ENCODE measurements around the gene PLXDC1.

Gene PLXDC1

DNA sequence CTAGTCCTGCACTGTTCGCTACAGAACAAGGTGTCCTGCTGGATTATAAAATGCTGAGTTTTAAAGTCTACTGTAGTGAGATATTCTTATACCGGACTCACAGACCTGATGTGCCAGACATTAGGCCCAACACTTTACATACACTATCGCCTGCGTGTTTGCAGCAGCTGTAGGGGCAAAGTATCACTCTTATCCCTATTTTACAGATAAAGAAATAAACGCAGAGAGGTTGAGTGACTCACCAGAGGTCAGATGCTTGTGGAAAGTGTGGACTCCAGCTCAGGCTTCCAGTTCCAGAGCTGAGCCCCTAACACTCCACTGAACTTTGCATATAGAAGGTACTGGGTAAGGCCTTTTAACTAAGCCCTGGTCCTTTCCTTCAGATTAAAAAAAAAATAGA, 47.4 kb downstream of the PLXDC1 start:
- H3K4me1 ChIP-seq (ENCODE audit: control insufficient read depth in 5 of 5, insufficient read depth in 5 of 5, low read length in 5 of 5), result peaks cover 0 to 13% (median 12%) of the 10 kb centered on the region in 5 donors
- no peaks in the 10 kb centered on the region for H3K36me3 ChIP-seq (ENCODE audit: control insufficient read depth in 5 of 5, insufficient read depth in 5 of 5, low read length in 5 of 5)
- no peaks in the 10 kb centered on the region for H3K9me3 ChIP-seq (ENCODE audit: control insufficient read depth in 5 of 5, low read length in 5 of 5)
- no peak overlapping the region for H3K4me3 ChIP-seq (ENCODE audit: low read depth in 1 of 5, low read length in 5 of 5)
- H3K27ac ChIP-seq (ENCODE audit: low read depth, low read length), result no peak overlapping the region
- H3K27me3 ChIP-seq (ENCODE audit: control insufficient read depth in 5 of 5, insufficient read depth in 4 of 5, low read length in 5 of 5), result peaks cover 0 to 8% (median 0%) of the 10 kb centered on the region in 5 donors
- peak overlapping the region in 1 of 5 donors; percentile 6 for H3K9ac ChIP-seq (ENCODE audit: low read length in 5 of 5)

DNA sequence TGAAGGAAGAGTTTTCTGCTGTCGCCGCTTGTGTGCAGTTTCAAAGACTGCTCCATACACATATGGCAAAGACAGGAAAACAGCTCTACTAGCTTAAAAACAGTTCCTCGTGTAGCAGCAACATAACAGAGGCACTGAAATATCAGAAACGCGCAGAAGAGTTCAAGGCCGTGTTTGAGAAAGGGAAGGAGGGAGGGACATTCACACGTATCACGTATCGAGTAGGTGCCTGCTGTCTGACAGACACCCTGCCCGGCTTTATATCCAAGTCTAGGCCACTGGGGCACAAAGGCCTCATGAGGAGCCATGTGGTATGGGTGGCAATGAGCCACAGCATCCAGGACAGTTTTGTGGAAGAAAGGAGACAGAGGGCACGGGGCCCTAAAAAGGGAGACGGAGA, 50.3 kb downstream of the PLXDC1 start:
- no peak overlapping the region for H3K27ac ChIP-seq (ENCODE audit: low read depth, low read length)

GRCh38 chr17:39100530-39100929, 50.9 kb downstream of the PLXDC1 start:
- Histone ChIP-seq H3K27ac (ENCODE audit: low read depth, low read length) (no peak overlapping the region), H3K36me3 (ENCODE audit: control insufficient read depth in 5 of 5, insufficient read depth in 5 of 5, low read length in 5 of 5) (no peaks in the 10 kb centered on the region), H3K4me1 (ENCODE audit: control insufficient read depth in 5 of 5, insufficient read depth in 5 of 5, low read length in 5 of 5) (peaks cover 0 to 37% (median 28%) of the 10 kb centered on the region in 5 donors), H3K9ac (ENCODE audit: low read length in 5 of 5) (no peak overlapping the region), H3K4me3 (ENCODE audit: low read depth in 1 of 5, low read length in 5 of 5) (no peak overlapping the region), H3K27me3 (ENCODE audit: control insufficient read depth in 5 of 5, insufficient read depth in 4 of 5, low read length in 5 of 5) (peaks cover 3 to 10% (median 4%) of the 10 kb centered on the region in 5 donors), H3K9me3 (ENCODE audit: control insufficient read depth in 5 of 5, low read length in 5 of 5) (no peaks in the 10 kb centered on the region)

More for the DNA sequence above, 50.3 kb downstream of the PLXDC1 start:
- Histone ChIP-seq H3K27me3 (ENCODE audit: control insufficient read depth in 5 of 5, insufficient read depth in 4 of 5, low read length in 5 of 5) (peaks cover 3 to 10% (median 4%) of the 10 kb centered on the region in 5 donors), H3K4me1 (ENCODE audit: control insufficient read depth in 5 of 5, insufficient read depth in 5 of 5, low read length in 5 of 5) (peaks cover 0 to 32% (median 24%) of the 10 kb centered on the region in 5 donors), H3K36me3 (ENCODE audit: control insufficient read depth in 5 of 5, insufficient read depth in 5 of 5, low read length in 5 of 5) (no peaks in the 10 kb centered on the region), H3K9ac (ENCODE audit: low read length in 5 of 5) (no peak overlapping the region), H3K9me3 (ENCODE audit: control insufficient read depth in 5 of 5, low read length in 5 of 5) (no peaks in the 10 kb centered on the region), H3K4me3 (ENCODE audit: low read depth in 1 of 5, low read length in 5 of 5) (no peak overlapping the region)

DNA sequence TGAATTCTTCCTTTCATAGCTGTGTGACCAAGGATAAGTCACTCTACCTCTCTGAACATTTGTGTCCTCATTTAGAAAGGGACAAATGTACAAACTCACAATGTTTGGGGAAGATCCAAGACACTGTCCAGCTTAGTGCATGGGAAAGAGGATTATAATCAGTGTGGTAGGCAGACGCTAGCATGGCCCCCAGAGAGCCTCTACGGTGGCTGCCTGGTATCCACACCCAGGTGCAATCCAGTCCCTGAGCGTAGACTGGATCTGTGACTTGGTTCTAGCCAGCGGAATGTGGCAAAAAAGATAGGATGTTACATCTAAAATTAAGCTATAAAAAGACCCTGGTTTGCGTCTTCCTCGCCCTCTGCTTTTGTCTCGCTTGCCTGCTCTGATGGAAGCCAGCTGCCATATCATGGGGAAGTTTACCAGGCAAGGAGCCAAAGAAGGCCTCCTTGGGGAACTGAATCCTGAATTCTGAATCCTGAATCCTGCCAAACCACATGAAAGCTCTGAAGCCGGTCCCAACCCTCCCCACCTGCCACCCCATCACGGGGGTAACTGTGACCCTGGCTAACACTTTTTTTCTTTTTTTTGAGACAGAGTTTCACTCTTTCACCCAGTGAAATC, 51.7 kb downstream of the PLXDC1 start:
- H3K36me3 ChIP-seq (ENCODE audit: control insufficient read depth in 5 of 5, insufficient read depth in 5 of 5, low read length in 5 of 5), result no peaks in the 10 kb centered on the region
- H3K4me1 ChIP-seq (ENCODE audit: control insufficient read depth in 5 of 5, insufficient read depth in 5 of 5, low read length in 5 of 5), result peaks cover 0 to 40% (median 30%) of the 10 kb centered on the region in 5 donors

GRCh38 chr17:39098588-39098987, 52.8 kb downstream of the PLXDC1 start:
- no peak overlapping the region for H3K4me3 ChIP-seq (ENCODE audit: low read depth in 1 of 5, low read length in 5 of 5)
- no peak overlapping the region for H3K9ac ChIP-seq (ENCODE audit: low read length in 5 of 5)
- peaks cover 0 to 47% (median 30%) of the 10 kb centered on the region in 5 donors for H3K4me1 ChIP-seq (ENCODE audit: control insufficient read depth in 5 of 5, insufficient read depth in 5 of 5, low read length in 5 of 5)
- H3K9me3 ChIP-seq (ENCODE audit: control insufficient read depth in 5 of 5, low read length in 5 of 5), result no peaks in the 10 kb centered on the region
- no peaks in the 10 kb centered on the region for H3K36me3 ChIP-seq (ENCODE audit: control insufficient read depth in 5 of 5, insufficient read depth in 5 of 5, low read length in 5 of 5)
- no peak overlapping the region for H3K27ac ChIP-seq (ENCODE audit: low read depth, low read length)
- peaks cover 3 to 10% (median 4%) of the 10 kb centered on the region in 5 donors for H3K27me3 ChIP-seq (ENCODE audit: control insufficient read depth in 5 of 5, insufficient read depth in 4 of 5, low read length in 5 of 5)

More for the DNA sequence above, 51.7 kb downstream of the PLXDC1 start:
- Histone ChIP-seq H3K27ac (ENCODE audit: low read depth, low read length) (no peak overlapping the region), H3K27me3 (ENCODE audit: control insufficient read depth in 5 of 5, insufficient read depth in 4 of 5, low read length in 5 of 5) (peaks cover 3 to 10% (median 4%) of the 10 kb centered on the region in 5 donors), H3K4me3 (ENCODE audit: low read depth in 1 of 5, low read length in 5 of 5) (peak overlapping the region in 1 of 5 donors; percentile 13), H3K9me3 (ENCODE audit: control insufficient read depth in 5 of 5, low read length in 5 of 5) (no peaks in the 10 kb centered on the region), H3K9ac (ENCODE audit: low read length in 5 of 5) (no peak overlapping the region)

- Histone ChIP-seq H3K27me3 (ENCODE audit: control insufficient read depth in 5 of 5, insufficient read depth in 4 of 5, low read length in 5 of 5) (peaks cover 3 to 10% (median 4%) of the 10 kb centered on the region in 5 donors), H3K27ac (ENCODE audit: low read depth, low read length) (no peak overlapping the region), H3K9ac (ENCODE audit: low read length in 5 of 5) (no peak overlapping the region), H3K9me3 (ENCODE audit: control insufficient read depth in 5 of 5, low read length in 5 of 5) (no peaks in the 10 kb centered on the region), H3K4me1 (ENCODE audit: control insufficient read depth in 5 of 5, insufficient read depth in 5 of 5, low read length in 5 of 5) (peaks cover 0 to 47% (median 30%) of the 10 kb centered on the region in 5 donors), H3K36me3 (ENCODE audit: control insufficient read depth in 5 of 5, insufficient read depth in 5 of 5, low read length in 5 of 5) (no peaks in the 10 kb centered on the region), H3K4me3 (ENCODE audit: low read depth in 1 of 5, low read length in 5 of 5) (no peak overlapping the region)
Observed at GRCh38 chr17:39097537-39097936, 53.9 kb downstream of the PLXDC1 start.

- H3K9ac ChIP-seq (ENCODE audit: low read length in 5 of 5), result no peak overlapping the region
- no peak overlapping the region for H3K4me3 ChIP-seq (ENCODE audit: low read depth in 1 of 5, low read length in 5 of 5)
- peaks cover 0 to 51% (median 30%) of the 10 kb centered on the region in 5 donors for H3K4me1 ChIP-seq (ENCODE audit: control insufficient read depth in 5 of 5, insufficient read depth in 5 of 5, low read length in 5 of 5)
- peaks cover 3 to 10% (median 4%) of the 10 kb centered on the region in 5 donors for H3K27me3 ChIP-seq (ENCODE audit: control insufficient read depth in 5 of 5, insufficient read depth in 4 of 5, low read length in 5 of 5)
- H3K36me3 ChIP-seq (ENCODE audit: control insufficient read depth in 5 of 5, insufficient read depth in 5 of 5, low read length in 5 of 5), result no peaks in the 10 kb centered on the region
- no peak overlapping the region for H3K27ac ChIP-seq (ENCODE audit: low read depth, low read length)
- H3K9me3 ChIP-seq (ENCODE audit: control insufficient read depth in 5 of 5, low read length in 5 of 5), result no peaks in the 10 kb centered on the region
Observed at GRCh38 chr17:39097150-39097519, 54.3 kb downstream of the PLXDC1 start.

GRCh38 chr17:39096508-39097149, 54.8 kb downstream of the PLXDC1 start:
- Histone ChIP-seq H3K36me3 (ENCODE audit: control insufficient read depth in 5 of 5, insufficient read depth in 5 of 5, low read length in 5 of 5) (no peaks in the 10 kb centered on the region), H3K9me3 (ENCODE audit: control insufficient read depth in 5 of 5, low read length in 5 of 5) (no peaks in the 10 kb centered on the region), H3K4me3 (ENCODE audit: low read depth in 1 of 5, low read length in 5 of 5) (no peak overlapping the region), H3K4me1 (ENCODE audit: control insufficient read depth in 5 of 5, insufficient read depth in 5 of 5, low read length in 5 of 5) (peaks cover 0 to 53% (median 30%) of the 10 kb centered on the region in 5 donors), H3K27ac (ENCODE audit: low read depth, low read length) (no peak overlapping the region), H3K9ac (ENCODE audit: low read length in 5 of 5) (no peak overlapping the region), H3K27me3 (ENCODE audit: control insufficient read depth in 5 of 5, insufficient read depth in 4 of 5, low read length in 5 of 5) (peaks cover 3 to 10% (median 4%) of the 10 kb centered on the region in 5 donors)

DNA sequence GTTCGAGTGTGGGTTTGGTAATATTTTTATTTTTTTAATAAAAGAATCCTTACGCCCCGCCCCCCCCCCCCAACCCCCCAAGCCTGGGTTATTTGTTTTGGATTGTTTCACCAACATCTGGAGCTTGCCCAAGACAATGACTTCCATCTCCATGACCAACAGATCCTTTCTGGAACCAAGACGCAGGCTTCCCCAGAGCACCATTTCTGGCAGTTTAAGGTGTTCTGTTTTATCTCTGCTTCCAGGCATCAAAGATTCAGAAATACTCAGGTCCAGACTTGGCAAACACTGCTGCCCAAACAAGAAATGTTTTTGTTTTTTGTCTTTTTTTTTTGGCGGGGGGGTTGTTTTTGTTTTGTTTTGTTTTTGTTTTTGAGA, 56.1 kb downstream of the PLXDC1 start:
- peaks cover 0 to 65% (median 35%) of the 10 kb centered on the region in 5 donors for H3K4me1 ChIP-seq (ENCODE audit: control insufficient read depth in 5 of 5, insufficient read depth in 5 of 5, low read length in 5 of 5)
- H3K9ac ChIP-seq (ENCODE audit: low read length in 5 of 5), result no peak overlapping the region
- H3K9me3 ChIP-seq (ENCODE audit: control insufficient read depth in 5 of 5, low read length in 5 of 5), result no peaks in the 10 kb centered on the region
- H3K36me3 ChIP-seq (ENCODE audit: control insufficient read depth in 5 of 5, insufficient read depth in 5 of 5, low read length in 5 of 5), result no peaks in the 10 kb centered on the region
- H3K4me3 ChIP-seq (ENCODE audit: low read depth in 1 of 5, low read length in 5 of 5), result no peak overlapping the region
- no peak overlapping the region for H3K27ac ChIP-seq (ENCODE audit: low read depth, low read length)
- H3K27me3 ChIP-seq (ENCODE audit: control insufficient read depth in 5 of 5, insufficient read depth in 4 of 5, low read length in 5 of 5), result peaks cover 3 to 10% (median 5%) of the 10 kb centered on the region in 5 donors

- H3K4me3 ChIP-seq (ENCODE audit: low read depth in 1 of 5, low read length in 5 of 5), result no peak overlapping the region
- H3K9ac ChIP-seq (ENCODE audit: low read length in 5 of 5), result no peak overlapping the region
- H3K4me1 ChIP-seq (ENCODE audit: control insufficient read depth in 5 of 5, insufficient read depth in 5 of 5, low read length in 5 of 5), result peaks cover 0 to 63% (median 31%) of the 10 kb centered on the region in 5 donors
- H3K9me3 ChIP-seq (ENCODE audit: control insufficient read depth in 5 of 5, low read length in 5 of 5), result no peaks in the 10 kb centered on the region
- H3K27me3 ChIP-seq (ENCODE audit: control insufficient read depth in 5 of 5, insufficient read depth in 4 of 5, low read length in 5 of 5), result peaks cover 3 to 13% (median 5%) of the 10 kb centered on the region in 5 donors
- no peak overlapping the region for H3K27ac ChIP-seq (ENCODE audit: low read depth, low read length)
- H3K36me3 ChIP-seq (ENCODE audit: control insufficient read depth in 5 of 5, insufficient read depth in 5 of 5, low read length in 5 of 5), result no peaks in the 10 kb centered on the region
Observed at GRCh38 chr17:39094607-39095308, 56.7 kb downstream of the PLXDC1 start.

All from subcutaneous abdominal adipose tissue (tissue), 5 donors.